GM21381 (cell line): Measurements from ENCODE around the gene CDON.
A peak's percentile ranks its signal among the peaks of the same experiment; 100 is the strongest.
"Not testable (repeated sequence)": the region's sequence is repeated elsewhere in the genome, so short reads cannot be mapped to it uniquely, and the experiment has no call there.

ENCODE experiments used
- ATAC-seq: cut with Tn5 transposase; IDR thresholded peaks from one replicate; pipeline ENCODE4 v1.9.1; 2021; ENCODE audit warnings: mild to moderate bottlenecking, moderate library complexity; ENCODE audit not compliant: unreplicated experiment

Gene CDON

DNA sequence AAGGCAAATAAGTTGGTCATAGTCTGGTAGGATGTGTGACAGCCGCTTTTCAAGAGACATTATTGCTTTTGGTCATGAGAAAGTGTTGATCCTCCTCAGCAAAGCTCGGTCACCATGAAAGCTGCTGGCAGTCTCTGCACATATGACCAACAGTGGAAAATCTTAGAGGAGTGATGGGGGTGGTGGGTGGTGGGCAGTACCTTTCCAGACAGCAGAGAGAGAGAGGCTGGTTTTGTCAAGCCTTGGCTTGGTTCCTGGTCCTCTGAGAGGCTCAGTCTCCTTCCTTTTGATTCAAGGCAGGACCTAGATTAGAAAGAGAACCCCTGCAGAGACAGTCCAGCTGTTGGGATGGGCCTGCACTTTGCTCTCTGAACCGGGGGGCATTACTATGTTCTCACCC, 136.9 kb downstream of the CDON start:
- no peak for ATAC-seq

DNA sequence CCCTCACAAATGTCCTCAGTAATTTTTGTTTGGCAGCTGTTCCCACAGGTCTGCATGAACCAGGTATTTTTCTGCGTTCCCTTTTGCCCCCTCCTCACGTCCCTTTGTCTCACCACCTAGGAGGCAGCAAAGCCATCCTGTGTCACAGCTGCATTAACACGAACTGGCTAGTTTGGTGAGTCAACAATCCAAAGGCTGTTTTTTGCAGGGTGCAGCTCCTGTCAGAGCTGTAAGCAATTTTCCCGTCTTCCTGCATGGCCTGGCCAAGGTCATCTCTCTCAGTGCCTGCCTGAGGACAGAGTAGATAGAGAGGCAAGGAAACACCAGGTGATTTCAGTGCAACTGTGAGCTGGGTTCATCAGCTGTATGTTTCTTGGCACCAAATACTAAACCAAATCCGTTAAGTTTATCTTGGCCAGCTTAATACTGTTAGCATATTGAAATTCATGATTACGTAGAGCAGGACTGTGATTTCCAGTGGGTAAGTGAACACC, 137.4 kb downstream of the CDON start:
- ATAC-seq: no peak

DNA sequence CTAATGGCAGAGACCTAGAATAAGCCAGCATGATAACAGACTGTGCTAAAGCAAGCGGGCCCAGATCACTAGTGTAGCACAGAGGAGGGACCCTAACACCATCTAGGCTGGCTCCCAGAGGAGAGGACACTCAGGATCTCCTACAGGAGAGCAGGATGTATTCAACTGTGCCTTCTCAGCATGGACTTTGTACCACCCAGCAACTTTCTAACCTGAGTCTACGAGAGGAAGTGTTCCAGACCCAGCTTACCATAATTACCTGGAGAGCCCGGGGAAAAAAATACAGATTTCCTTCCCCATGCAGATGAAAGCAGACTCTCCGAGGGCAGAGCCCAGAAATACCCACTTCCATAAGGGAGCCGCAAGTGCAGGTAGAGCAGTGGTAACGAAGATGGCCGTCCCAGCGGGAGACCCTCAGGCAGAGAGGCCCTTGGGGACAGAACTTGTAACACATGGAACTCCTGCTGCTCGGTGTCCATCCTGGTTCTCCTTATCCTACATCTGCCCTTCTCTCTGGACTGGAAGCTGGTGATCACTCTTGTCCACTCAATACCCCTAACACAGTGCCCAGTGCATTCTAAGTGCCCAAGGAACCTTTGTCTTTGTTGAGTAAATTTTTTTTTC, 138.2 kb downstream of the CDON start:
- ATAC-seq: no peak

DNA sequence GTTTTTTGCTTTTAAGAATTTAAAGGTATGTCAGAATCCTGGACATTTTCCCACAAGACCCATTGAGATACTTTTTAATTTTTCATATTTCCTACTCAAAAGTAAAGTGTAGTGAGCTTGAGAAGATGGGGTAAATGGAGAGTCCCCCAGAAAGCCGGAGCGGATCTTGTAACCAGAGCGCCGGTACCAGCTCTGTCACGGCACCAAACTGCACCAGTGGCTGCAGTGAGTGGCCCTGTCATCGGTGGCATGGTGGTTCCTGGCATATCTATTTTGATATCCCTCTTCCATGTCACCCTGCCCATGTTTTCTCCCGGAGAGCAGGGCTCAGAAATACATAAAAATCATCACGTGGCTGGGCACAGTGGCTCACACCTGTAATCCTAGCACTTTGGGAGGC, 139.0 kb downstream of the CDON start:
- ATAC-seq: no peak

DNA sequence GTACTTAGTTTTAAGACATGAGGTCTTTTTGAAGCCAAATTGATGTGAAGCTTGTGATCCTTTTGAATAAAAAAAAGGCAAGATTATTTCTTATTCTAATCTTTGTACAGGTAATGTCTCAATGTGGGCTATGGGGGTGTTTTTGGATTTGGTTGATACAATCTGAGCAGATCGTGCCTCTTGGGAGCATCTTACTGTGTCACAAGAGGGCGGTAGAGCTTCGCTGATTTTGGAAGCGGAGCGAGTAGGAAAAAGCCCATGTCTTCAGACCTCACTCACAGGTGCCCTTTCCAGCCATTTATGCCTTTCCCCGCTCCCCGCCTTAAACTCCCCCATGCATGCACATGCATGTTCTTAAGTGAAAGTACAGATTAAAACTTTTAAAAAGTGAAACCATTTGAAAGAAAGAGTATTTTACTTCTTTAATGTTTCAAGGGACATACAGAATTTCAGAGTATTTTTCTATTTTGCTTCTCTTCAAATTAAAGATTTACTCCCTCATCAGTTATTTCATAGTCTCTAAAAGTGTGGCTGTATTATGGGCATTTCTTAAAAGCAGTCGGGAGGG, 139.6 kb downstream of the CDON start:
- ATAC-seq: peak; percentile 64

DNA sequence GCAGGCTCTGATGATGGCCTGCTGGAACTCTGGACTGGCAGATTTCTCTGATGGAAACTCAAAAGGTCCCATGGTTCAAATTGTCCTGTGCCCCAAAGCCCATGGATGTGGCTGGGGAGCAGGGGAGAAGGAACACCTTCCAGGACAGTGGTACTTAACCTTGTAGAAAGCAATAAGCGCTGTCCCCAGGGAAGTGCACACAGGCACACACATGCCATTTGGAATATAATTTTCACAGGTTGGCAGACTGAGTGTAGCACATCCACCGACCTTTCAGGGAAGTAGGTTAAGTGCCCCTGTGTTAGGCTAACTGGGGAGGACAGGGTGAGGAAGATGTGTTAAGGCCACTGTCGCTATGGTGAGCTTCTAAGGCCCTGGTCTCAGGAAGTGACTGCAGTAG, 140.5 kb downstream of the CDON start:
- no peak for ATAC-seq

DNA sequence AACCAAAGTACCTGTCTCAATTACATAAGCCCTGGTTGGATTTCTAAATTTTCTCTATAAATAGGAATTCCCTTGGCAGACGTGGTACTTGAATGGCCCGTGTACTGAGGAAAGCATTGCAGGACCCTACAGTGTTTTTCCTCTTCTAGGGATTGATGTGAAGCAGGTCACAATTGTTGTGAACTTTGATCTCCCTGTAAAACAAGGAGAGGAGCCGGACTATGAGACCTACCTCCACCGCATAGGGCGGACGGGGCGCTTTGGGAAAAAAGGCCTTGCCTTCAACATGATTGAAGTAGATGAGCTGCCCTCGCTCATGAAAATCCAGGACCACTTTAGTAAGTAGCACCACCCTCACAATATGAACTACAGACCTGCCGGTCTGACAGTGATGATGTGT, 141.6 kb downstream of the CDON start:
- no peak for ATAC-seq

DNA sequence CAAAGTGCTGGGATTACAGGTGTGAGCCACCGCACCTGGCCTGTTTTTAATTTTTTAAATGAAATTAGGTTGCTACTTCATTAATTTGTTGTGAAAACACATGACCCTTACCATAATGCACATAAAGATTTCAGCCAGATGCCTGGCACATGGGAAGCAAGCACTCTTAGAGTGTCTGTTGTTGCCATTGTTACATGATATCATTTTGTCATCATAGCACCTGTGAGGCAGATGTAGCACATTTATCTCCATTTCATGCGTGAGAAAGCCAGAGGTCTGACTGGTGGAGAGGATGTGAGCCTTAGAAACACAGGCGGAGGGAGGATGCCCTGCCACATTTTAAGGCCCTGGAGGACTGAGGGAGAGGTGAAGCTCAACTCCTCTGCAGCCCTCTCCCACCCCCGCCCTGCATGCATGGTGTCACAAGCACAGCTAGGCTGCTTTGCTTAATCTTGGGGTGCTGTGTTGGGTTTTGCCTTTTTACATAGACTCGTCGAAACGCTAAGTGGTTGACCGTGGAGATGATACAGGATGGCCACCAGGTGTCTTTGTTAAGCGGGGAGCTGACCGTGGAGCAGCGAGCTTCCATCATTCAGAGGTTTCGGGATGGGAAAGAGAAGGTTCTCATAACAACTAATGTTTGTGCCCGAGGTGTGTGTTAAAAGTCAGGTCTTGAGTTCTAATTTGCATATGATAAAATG, 144.4 kb downstream of the CDON start:
- ATAC-seq: no peak

DNA sequence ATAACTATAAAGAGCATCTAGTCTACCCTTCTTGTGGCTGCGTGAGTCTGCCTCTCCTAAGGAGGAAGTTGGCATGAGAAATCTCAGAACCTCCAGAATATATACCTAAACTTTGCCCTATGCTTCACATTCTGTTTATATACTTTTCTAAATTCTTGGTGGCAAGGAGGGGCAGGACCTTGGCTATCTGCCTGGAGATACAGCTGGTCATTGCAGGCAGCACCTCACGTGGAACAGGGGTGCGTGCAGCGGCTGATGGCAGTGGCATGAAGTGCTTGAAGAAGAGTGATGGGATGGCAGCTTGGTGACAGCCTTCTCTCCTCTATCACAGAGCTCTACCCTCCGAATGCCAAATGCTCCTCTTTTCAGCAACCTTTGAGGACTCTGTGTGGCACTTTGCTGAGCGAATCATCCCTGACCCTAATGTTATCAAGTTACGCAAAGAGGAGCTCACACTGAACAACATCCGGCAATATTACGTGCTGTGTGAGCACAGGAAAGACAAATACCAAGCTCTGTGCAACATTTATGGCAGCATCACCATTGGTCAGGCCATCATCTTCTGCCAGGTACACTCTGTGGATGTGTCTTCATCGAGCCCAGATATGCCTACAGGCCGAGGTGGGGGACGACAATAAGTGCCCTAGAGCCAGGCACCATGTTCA, 145.9 kb downstream of the CDON start:
- ATAC-seq: no peak

DNA sequence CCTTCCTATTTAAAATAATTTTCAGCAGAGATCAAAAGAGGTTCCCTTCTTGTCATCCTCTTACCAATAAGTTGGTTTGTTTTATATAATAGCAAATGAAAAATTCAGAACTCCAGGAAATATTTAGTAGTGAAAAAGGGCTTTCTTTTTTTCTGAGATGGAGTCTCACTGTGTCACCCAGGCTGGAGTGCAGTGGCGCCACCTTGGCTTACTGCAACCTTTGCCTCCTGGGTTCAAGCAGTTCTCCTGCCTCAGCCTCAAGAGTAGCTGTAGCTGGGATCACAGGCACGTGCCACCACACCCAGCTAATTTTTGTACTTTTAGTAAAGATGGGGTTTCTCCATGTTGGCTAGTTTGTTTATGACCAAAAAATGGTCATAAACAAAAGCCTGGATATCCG, 148.1 kb downstream of the CDON start:
- not testable (repeated sequence) for ATAC-seq

DNA sequence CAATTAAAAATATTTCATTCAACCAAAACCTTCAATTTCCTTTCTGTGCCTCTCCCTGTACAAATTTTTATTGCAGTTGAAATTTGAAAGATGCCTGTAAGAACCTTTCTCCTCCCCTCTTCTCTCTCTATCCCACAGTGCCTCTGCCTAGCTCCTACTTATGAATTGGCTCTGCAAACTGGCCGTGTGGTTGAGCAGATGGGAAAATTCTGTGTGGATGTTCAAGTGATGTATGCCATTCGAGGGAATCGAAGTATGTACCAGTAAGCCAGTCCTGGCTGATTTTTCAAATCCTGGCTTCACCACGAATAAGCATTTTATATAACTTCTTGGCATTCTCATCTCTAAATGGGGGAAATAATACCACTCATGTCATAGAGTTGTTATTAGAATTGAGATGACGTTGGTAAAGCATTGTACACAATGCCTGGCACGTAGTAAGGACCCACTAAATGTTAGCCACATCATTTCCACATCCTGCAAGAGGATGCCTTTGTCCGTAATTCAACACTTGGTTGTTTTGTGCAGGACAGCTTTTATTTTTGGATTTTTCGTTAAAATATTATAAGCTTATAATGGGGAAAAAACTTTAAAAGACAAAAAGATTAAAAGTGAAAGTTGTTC, 152.3 kb downstream of the CDON start:
- no peak for ATAC-seq
